ENCODE data around the gene FRYL.

FRYL gene

DNA sequence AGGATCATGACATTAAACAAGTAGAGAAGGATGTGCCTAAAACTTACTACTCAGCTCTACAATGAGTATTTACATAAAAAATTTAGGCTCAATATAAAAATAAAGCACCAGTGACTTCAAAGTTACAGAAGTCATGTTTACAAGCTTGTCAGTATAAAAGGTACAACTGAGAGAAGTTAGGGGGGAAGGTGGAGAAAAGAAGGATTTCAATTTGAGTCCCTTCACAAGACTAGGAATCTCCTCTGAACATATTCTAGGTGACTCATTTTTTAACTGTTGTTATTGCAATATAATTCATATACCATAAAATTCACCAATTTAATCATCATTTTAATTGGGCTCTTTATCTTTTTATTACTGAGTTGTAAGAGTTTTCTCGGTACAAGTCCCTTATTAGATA lies 26.9 kb downstream of the FRYL start:
- TF ChIP-seq YY1 (IDR thresholded peaks at IDR 0.05; ENCODE audit: low read depth), result no peak
- TF ChIP-seq EGR1 (IDR thresholded peaks at IDR 0.05), result no peak
- TF ChIP-seq EP300 (IDR thresholded peaks at IDR 0.05; ENCODE audit: borderline replicate concordance), result no peak
- TF ChIP-seq CEBPB (IDR thresholded peaks at IDR 0.05), result no peak
- TF ChIP-seq, protein P1, sequence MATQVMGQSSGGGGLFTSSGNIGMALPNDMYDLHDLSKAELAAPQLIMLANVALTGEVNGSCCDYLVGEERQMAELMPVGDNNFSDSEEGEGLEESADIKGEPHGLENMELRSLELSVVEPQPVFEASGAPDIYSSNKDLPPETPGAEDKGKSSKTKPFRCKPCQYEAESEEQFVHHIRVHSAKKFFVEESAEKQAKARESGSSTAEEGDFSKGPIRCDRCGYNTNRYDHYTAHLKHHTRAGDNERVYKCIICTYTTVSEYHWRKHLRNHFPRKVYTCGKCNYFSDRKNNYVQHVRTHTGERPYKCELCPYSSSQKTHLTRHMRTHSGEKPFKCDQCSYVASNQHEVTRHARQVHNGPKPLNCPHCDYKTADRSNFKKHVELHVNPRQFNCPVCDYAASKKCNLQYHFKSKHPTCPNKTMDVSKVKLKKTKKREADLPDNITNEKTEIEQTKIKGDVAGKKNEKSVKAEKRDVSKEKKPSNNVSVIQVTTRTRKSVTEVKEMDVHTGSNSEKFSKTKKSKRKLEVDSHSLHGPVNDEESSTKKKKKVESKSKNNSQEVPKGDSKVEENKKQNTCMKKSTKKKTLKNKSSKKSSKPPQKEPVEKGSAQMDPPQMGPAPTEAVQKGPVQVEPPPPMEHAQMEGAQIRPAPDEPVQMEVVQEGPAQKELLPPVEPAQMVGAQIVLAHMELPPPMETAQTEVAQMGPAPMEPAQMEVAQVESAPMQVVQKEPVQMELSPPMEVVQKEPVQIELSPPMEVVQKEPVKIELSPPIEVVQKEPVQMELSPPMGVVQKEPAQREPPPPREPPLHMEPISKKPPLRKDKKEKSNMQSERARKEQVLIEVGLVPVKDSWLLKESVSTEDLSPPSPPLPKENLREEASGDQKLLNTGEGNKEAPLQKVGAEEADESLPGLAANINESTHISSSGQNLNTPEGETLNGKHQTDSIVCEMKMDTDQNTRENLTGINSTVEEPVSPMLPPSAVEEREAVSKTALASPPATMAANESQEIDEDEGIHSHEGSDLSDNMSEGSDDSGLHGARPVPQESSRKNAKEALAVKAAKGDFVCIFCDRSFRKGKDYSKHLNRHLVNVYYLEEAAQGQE (IDR thresholded peaks at IDR 0.05; ENCODE audit: low read depth), result no peak
- no peak for TF ChIP-seq RAD21 (IDR thresholded peaks at IDR 0.05; ENCODE audit: low read depth)
- no peak for TF ChIP-seq TAF1 (IDR thresholded peaks at IDR 0.05; ENCODE audit: low read depth)
- no peak for TF ChIP-seq FOXM1 (IDR thresholded peaks at IDR 0.05; ENCODE audit: borderline replicate concordance, low read depth)
- TF ChIP-seq CREB1 (IDR thresholded peaks at IDR 0.05; ENCODE audit: low read depth), result no peak
- TF ChIP-seq ZBTB7A (IDR thresholded peaks at IDR 0.05; ENCODE audit: low read depth), result no peak
- no peak for TF ChIP-seq TEAD4 (IDR thresholded peaks at IDR 0.05)
- TF ChIP-seq, protein P2, sequence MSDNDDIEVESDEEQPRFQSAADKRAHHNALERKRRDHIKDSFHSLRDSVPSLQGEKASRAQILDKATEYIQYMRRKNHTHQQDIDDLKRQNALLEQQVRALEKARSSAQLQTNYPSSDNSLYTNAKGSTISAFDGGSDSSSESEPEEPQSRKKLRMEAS (IDR thresholded peaks at IDR 0.05), result no peak
- TF ChIP-seq, protein P3, sequence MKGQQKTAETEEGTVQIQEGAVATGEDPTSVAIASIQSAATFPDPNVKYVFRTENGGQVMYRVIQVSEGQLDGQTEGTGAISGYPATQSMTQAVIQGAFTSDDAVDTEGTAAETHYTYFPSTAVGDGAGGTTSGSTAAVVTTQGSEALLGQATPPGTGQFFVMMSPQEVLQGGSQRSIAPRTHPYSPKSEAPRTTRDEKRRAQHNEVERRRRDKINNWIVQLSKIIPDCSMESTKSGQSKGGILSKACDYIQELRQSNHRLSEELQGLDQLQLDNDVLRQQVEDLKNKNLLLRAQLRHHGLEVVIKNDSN (IDR thresholded peaks at IDR 0.05), result no peak
- no peak for TF ChIP-seq NFIC (IDR thresholded peaks at IDR 0.05)
- no peak for TF ChIP-seq TCF12 (IDR thresholded peaks at IDR 0.05; ENCODE audit: low read depth)

DNA sequence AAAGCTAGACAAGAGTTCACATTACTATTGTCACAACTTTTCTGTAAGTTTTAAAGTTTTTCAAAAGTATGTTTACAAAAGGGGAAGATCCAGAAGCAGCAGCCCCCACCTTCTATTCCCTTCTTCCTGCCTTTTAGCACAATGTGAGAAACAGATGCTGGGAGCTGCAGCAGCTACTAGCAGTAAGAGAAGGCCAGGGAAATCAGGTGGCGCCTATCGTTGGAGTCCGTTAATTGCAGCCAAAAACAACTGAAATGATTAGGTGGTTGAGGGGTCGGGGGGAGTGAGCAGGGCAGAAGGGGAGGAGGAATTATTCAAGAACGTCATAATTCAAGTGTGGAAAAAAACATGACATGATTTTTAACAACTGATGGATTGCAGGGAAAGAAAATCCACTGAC lies 27.4 kb downstream of the FRYL start:
- TF ChIP-seq, protein P2 (IDR thresholded peaks at IDR 0.05), result no peak
- TF ChIP-seq EGR1 (IDR thresholded peaks at IDR 0.05) (no peak), TEAD4 (IDR thresholded peaks at IDR 0.05) (no peak), TCF12 (IDR thresholded peaks at IDR 0.05; ENCODE audit: low read depth) (no peak), CEBPB (IDR thresholded peaks at IDR 0.05) (no peak), CREB1 (IDR thresholded peaks at IDR 0.05; ENCODE audit: low read depth) (no peak), TAF1 (IDR thresholded peaks at IDR 0.05; ENCODE audit: low read depth) (no peak), NFIC (IDR thresholded peaks at IDR 0.05) (no peak), EP300 (IDR thresholded peaks at IDR 0.05; ENCODE audit: borderline replicate concordance) (no peak), RAD21 (IDR thresholded peaks at IDR 0.05; ENCODE audit: low read depth) (no peak), ZBTB7A (IDR thresholded peaks at IDR 0.05; ENCODE audit: low read depth) (no peak), FOXM1 (IDR thresholded peaks at IDR 0.05; ENCODE audit: borderline replicate concordance, low read depth) (no peak), YY1 (IDR thresholded peaks at IDR 0.05; ENCODE audit: low read depth) (no peak)
- TF ChIP-seq, protein P1 (IDR thresholded peaks at IDR 0.05; ENCODE audit: low read depth), result no peak
- TF ChIP-seq, protein P3 (IDR thresholded peaks at IDR 0.05), result no peak

DNA sequence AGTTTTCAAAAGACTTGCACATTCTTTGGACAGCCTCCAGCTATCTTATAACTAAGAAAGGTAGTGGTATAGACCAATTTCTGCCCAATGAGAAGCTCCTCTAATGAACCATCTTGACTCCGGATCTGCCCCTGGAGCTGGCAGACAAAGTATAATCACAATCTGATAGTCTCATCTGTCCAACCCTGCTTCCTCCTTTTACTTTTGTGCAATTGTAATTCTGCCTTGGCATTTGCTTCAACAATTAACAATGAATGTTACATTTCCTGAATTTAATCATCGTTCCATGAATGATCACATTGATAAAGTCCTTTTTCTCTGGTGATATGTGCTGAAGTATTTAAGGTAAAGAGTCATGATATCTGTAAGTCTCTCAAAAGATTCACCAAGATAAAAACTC lies 27.8 kb downstream of the FRYL start:
- TF ChIP-seq CEBPB (IDR thresholded peaks at IDR 0.05) (no peak), TEAD4 (IDR thresholded peaks at IDR 0.05) (no peak), TAF1 (IDR thresholded peaks at IDR 0.05; ENCODE audit: low read depth) (no peak), FOXM1 (IDR thresholded peaks at IDR 0.05; ENCODE audit: borderline replicate concordance, low read depth) (no peak), NFIC (IDR thresholded peaks at IDR 0.05) (no peak), RAD21 (IDR thresholded peaks at IDR 0.05; ENCODE audit: low read depth) (no peak), EP300 (IDR thresholded peaks at IDR 0.05; ENCODE audit: borderline replicate concordance) (no peak), EGR1 (IDR thresholded peaks at IDR 0.05) (no peak), YY1 (IDR thresholded peaks at IDR 0.05; ENCODE audit: low read depth) (no peak), ZBTB7A (IDR thresholded peaks at IDR 0.05; ENCODE audit: low read depth) (no peak), TCF12 (IDR thresholded peaks at IDR 0.05; ENCODE audit: low read depth) (no peak), CREB1 (IDR thresholded peaks at IDR 0.05; ENCODE audit: low read depth) (no peak)
- TF ChIP-seq, protein P3 (IDR thresholded peaks at IDR 0.05), result no peak
- TF ChIP-seq, protein P2 (IDR thresholded peaks at IDR 0.05), result no peak
- TF ChIP-seq, protein P1 (IDR thresholded peaks at IDR 0.05; ENCODE audit: low read depth), result no peak
